Sigmoid colon (tissue), 7 donors: ENCODE results near the gene RRM2. TPM values are rescaled to one million over a fixed set of nuclear protein-coding genes. Genes with fewer than 3 reads are reported as not detected.

Experiments used
- DNase-seq: peaks from one replicate; pipeline ENCODE4 v3.0.0-alpha.2; 2019
- H3K27ac ChIP-seq, 4 donors: fragments of 200-600 bp; sonication (generic); one replicate each; pipeline ENCODE4 v1.5.1; 2016 to 2019; ENCODE audit warnings: mild to moderate bottlenecking in 1 of 4
- H3K27me3 ChIP-seq, 3 donors: fragments of 200-600 bp; sonication (generic); one replicate each; pipeline ENCODE4 v1.5.1; 2019; ENCODE audit warnings: mild to moderate bottlenecking in 1 of 3
- H3K36me3 ChIP-seq, 4 donors: fragments of 200-600 bp; sonication (generic); one replicate each; pipeline ENCODE4 v1.5.1; 2016 to 2019
- H3K4me1 ChIP-seq, 4 donors: fragments of 200-600 bp; sonication (generic); one replicate each; pipeline ENCODE4 v1.5.1; 2017 to 2019
- H3K4me3 ChIP-seq, 4 donors: fragments of 200-600 bp; sonication (generic); one replicate each; pipeline ENCODE4 v1.5.1; 2017 to 2019; ENCODE audit warnings: mild to moderate bottlenecking in 2 of 4, moderate library complexity in 1 of 4
- H3K9me3 ChIP-seq, 4 donors: fragments of 200-600 bp in 3 of 4; sonication (generic) in 3 of 4; one replicate each; pipeline versions ENCODE4 v1.5.1 to v1.6.1; 2013 to 2019
- CTCF ChIP-seq, 4 experiments: fragments of 450-650 bp in 3 of 4; fragments of 200-600 bp in 1 of 4; IDR thresholded peaks; one replicate each; pipeline ENCODE4 v1.5.1; 2016 to 2019; ENCODE audit warnings: antibody characterized with exemption in 4 of 4, mild to moderate bottlenecking in 3 of 4, moderate library complexity in 2 of 4
- EP300 ChIP-seq, 4 donors: sonication (generic); formaldehyde crosslinking; IDR thresholded peaks; one replicate each; pipeline ENCODE4 v1.6.1; 2017; ENCODE audit warnings: antibody characterized with exemption in 4 of 4
- POLR2A ChIP-seq, 2 donors: fragments of 450-650 bp; IDR thresholded peaks; one replicate each; pipeline ENCODE4 v1.6.1; 2016; ENCODE audit warnings: antibody characterized with exemption in 2 of 2, mild to moderate bottlenecking in 2 of 2, moderate library complexity in 2 of 2
- POLR2AphosphoS5 ChIP-seq, 4 donors: sonication (generic); formaldehyde crosslinking; IDR thresholded peaks; one replicate each; pipeline ENCODE4 v1.6.1; 2017; ENCODE audit warnings: antibody characterized with exemption in 4 of 4
- WGBS, 2 donors: extraction: QIAGEN DNeasy Blood & Tissue Kit; methylation state at CpG; one replicate each; pipeline ENCODE4 v1.1.7; 2013; 5-methylcytosine and 5-hydroxymethylcytosine counted together
- intact Hi-C: fragments of 100-400 bp; cut with DNase I; formaldehyde crosslinking; loops from one replicate; pipeline ENCODE4 v1.15.1; 2023
- polyA plus RNA-seq, 3 donors: library from polyadenylated mRNA; stranded (reverse); fragments of 200-250 nt; gene quantifications; one replicate each; pipeline ENCODE4 v1.2.3, GENCODE V29; 2013
- total RNA-seq, 4 donors: library from RNA; depleted of rRNA; stranded (reverse); fragments of >200 nt; gene quantifications; one replicate each; pipeline ENCODE4 v1.1.0, GENCODE V29; 2016
- donor health status: healthy with polysubstance abuse.
- donor health status: Bipolar disorder and iron deficiency.
- donor health status: healthy.

The RRM2 gene
- total and polyA plus RNA-seq, 7 donors = 0.16 to 65.8 (median 6.9) TPM; not detected in 1

- WGBS, 2 donors = 0% methylated on average over 60 of the region's 60 CpGs
- Histone ChIP-seq H3K4me3 (peak overlapping the region; percentile 48 to 65 (median 59)), H3K27me3 (peaks cover 13 to 20% (median 18%) of the 10 kb centered on the region in 3 donors), H3K27ac (peak overlapping the region; percentile 67 to 82 (median 68)), H3K36me3 (no peaks in the 10 kb centered on the region), H3K4me1 (peaks cover 0 to 33% (median 25%) of the 10 kb centered on the region in 4 donors), H3K9me3 (no peaks in the 10 kb centered on the region)
- intact Hi-C loops = loop anchor here (5.0 kb wide), 2 partner anchors 182 to 547 kb away; partner anchors contain the start of gene HPCAL1
- TF ChIP-seq POLR2A (IDR thresholded peaks at IDR 0.05) (no peak), EP300 (IDR thresholded peaks at IDR 0.05) (no peak), POLR2AphosphoS5 (IDR thresholded peaks at IDR 0.05) (peak in 2 of 4 donors; percentile 17 to 64), CTCF (IDR thresholded peaks at IDR 0.05) (peak in 1 of 4 experiments; percentile 13)
- peak; percentile 96 for DNase-seq
Measured at GRCh38 chr2:10120158-10120876, 2.2 kb upstream of the RRM2 start.

GRCh38 chr2:10120877-10121574 is 1.5 kb upstream of the RRM2 start:
- Histone ChIP-seq H3K27ac (peak overlapping the region; percentile 67 to 82 (median 68)), H3K9me3 (no peaks in the 10 kb centered on the region), H3K4me3 (peak overlapping the region; percentile 48 to 65 (median 59)), H3K27me3 (peaks cover 13 to 20% (median 18%) of the 10 kb centered on the region in 3 donors), H3K36me3 (no peaks in the 10 kb centered on the region), H3K4me1 (peaks cover 0 to 33% (median 25%) of the 10 kb centered on the region in 4 donors)
- intact Hi-C loops = loop anchor here (5.0 kb wide), 2 partner anchors 181 to 546 kb away; partner anchors contain the start of gene HPCAL1
- no peak for TF ChIP-seq POLR2A (IDR thresholded peaks at IDR 0.05)
- no peak for TF ChIP-seq CTCF (IDR thresholded peaks at IDR 0.05)
- no peak for TF ChIP-seq EP300 (IDR thresholded peaks at IDR 0.05)
- TF ChIP-seq POLR2AphosphoS5 (IDR thresholded peaks at IDR 0.05) = no peak
- peak; percentile 14 for DNase-seq
- 5 to 15% methylated on average over 13 of the region's 13 CpGs for WGBS, 2 donors

- Histone ChIP-seq H3K4me3 (peak overlapping the region in 3 of 4 donors; percentile 44 to 63 (median 63)), H3K27me3 (peaks cover 13 to 20% (median 18%) of the 10 kb centered on the region in 3 donors), H3K36me3 (no peaks in the 10 kb centered on the region), H3K4me1 (peaks cover 0 to 33% (median 25%) of the 10 kb centered on the region in 4 donors), H3K9me3 (no peaks in the 10 kb centered on the region), H3K27ac (no peak overlapping the region)
- TF ChIP-seq EP300 (IDR thresholded peaks at IDR 0.05) (no peak), CTCF (IDR thresholded peaks at IDR 0.05) (no peak), POLR2AphosphoS5 (IDR thresholded peaks at IDR 0.05) (no peak), POLR2A (IDR thresholded peaks at IDR 0.05) (no peak)
- intact Hi-C loops = loop anchor here (2.0 to 5.0 kb wide), 3 partner anchors 179 to 544 kb away; partner anchors contain the start of gene HPCAL1
- peak; percentile 40 for DNase-seq
- 5 to 8% methylated on average over 18 of the region's 18 CpGs for WGBS, 2 donors
Measured at GRCh38 chr2:10123281-10123680, 742 bp downstream of the RRM2 start.

- H3K4me3 ChIP-seq = no peak overlapping the region
- intact Hi-C loops = loop anchor here (1.0 to 5.0 kb wide), 3 partner anchors 178 to 543 kb away; partner anchors contain the start of gene HPCAL1
Measured at GRCh38 chr2:10124538-10125045, 2.1 kb downstream of the RRM2 start.

More at GRCh38 chr2:10124538-10125045, 2.1 kb downstream of the RRM2 start:
- no peaks in the 10 kb centered on the region for H3K9me3 ChIP-seq
- H3K27ac ChIP-seq = no peak overlapping the region
- peaks cover 0 to 33% (median 25%) of the 10 kb centered on the region in 4 donors for H3K4me1 ChIP-seq
- 13 to 19% methylated on average over 5 of the region's 5 CpGs for whole genome bisulfite sequencing, 2 donors
- H3K27me3 ChIP-seq = peaks cover 13 to 20% (median 18%) of the 10 kb centered on the region in 3 donors
- no peak for TF ChIP-seq EP300 (IDR thresholded peaks at IDR 0.05)
- peak; percentile 26 to 67 (median 47) for TF ChIP-seq CTCF (IDR thresholded peaks at IDR 0.05)
- no peak for TF ChIP-seq POLR2AphosphoS5 (IDR thresholded peaks at IDR 0.05)
- TF ChIP-seq POLR2A (IDR thresholded peaks at IDR 0.05) = no peak
- H3K36me3 ChIP-seq = no peaks in the 10 kb centered on the region
- peak; percentile 59 for DNase-seq
